GM23338 (cell line): ENCODE measurements around the gene ZNF445. TPM values are rescaled to one million over a fixed set of nuclear protein-coding genes. Genes with fewer than 3 reads are reported as not detected.

Experiments used
- ATAC-seq: fragments of 200-7000 bp; cut with Tn5 transposase; 3 replicates; pipeline ENCODE4 v1.9.1; 2020
- DNase-seq: peaks from one replicate; pipeline ENCODE4 v3.0.0-alpha.2; 2015; ENCODE audit warnings: low spot score
- H2AFZ ChIP-seq: fragments of 200-600 bp; sonication (generic); 2 replicates; pipeline ENCODE4 v1.8.0; 2016; ENCODE audit warnings: antibody characterized with exemption, mild to moderate bottlenecking, moderate library complexity
- H3F3A ChIP-seq: fragments of 200-600 bp; sonication (generic); replicated peaks from 2 replicates; pipeline ENCODE4 v1.8.0; 2017; ENCODE audit warnings: antibody characterized with exemption, mixed run types, low read depth
- H3K27ac ChIP-seq: fragments of 200-600 bp; sonication (generic); 2 replicates; pipeline ENCODE4 v1.6.1; 2016; ENCODE audit warnings: low read depth
- H3K27me3 ChIP-seq: fragments of 200-600 bp; sonication (generic); 2 replicates; pipeline ENCODE4 v1.8.0; 2016; ENCODE audit warnings: mild to moderate bottlenecking, mixed run types, moderate library complexity; ENCODE audit not compliant: insufficient read depth
- H3K36me3 ChIP-seq: fragments of 200-600 bp; sonication (generic); 2 replicates; pipeline ENCODE4 v1.8.0; 2016; ENCODE audit warnings: mild to moderate bottlenecking; ENCODE audit not compliant: insufficient read depth
- H3K4me1 ChIP-seq: fragments of 200-600 bp; sonication (generic); 2 replicates; pipeline ENCODE4 v1.8.0; 2016; ENCODE audit warnings: mild to moderate bottlenecking, moderate library complexity; ENCODE audit not compliant: insufficient read depth
- H3K4me2 ChIP-seq: fragments of 200-600 bp; sonication (generic); 2 replicates; pipeline ENCODE4 v1.7.1; 2017; ENCODE audit warnings: mixed run types
- H3K4me3 ChIP-seq: fragments of 200-600 bp; sonication (generic); 2 replicates; pipeline ENCODE4 v1.6.1; 2016; ENCODE audit warnings: mixed run types
- H3K79me2 ChIP-seq: fragments of 200-600 bp; sonication (generic); replicated peaks from 2 replicates; pipeline ENCODE4 v1.8.0; 2017; ENCODE audit warnings: mild to moderate bottlenecking; ENCODE audit not compliant: insufficient read depth
- H3K9me2 ChIP-seq: fragments of 200-600 bp; sonication (generic); 2 replicates; pipeline ENCODE4 v1.8.0; 2017; ENCODE audit not compliant: insufficient read depth
- H4K20me1 ChIP-seq: fragments of 200-600 bp; sonication (generic); replicated peaks from 2 replicates; pipeline ENCODE4 v1.8.0; 2017; ENCODE audit warnings: mild to moderate bottlenecking; ENCODE audit not compliant: insufficient read depth
- H3K27ac Mint-ChIP-seq: 2 replicates; pipeline ENCODE4 v1.8.0; 2020; ENCODE audit warnings: inconsistent platforms, mild to moderate bottlenecking, moderate library complexity, mixed read lengths
- H3K27me3 Mint-ChIP-seq: 3 replicates; pipeline ENCODE4 v1.8.0; 2022; ENCODE audit warnings: low read depth, mild to moderate bottlenecking, moderate library complexity, mixed read lengths, inconsistent platforms; ENCODE audit not compliant: insufficient read depth, poor library complexity
- H3K36me3 Mint-ChIP-seq: 3 replicates; pipeline ENCODE4 v1.8.0; 2021; ENCODE audit warnings: low read depth, mild to moderate bottlenecking, inconsistent platforms, moderate library complexity, mixed read lengths
- H3K4me1 Mint-ChIP-seq: 3 replicates; pipeline ENCODE4 v1.8.0; 2020; ENCODE audit warnings: mild to moderate bottlenecking, inconsistent platforms, mixed read lengths
- H3K4me3 Mint-ChIP-seq: 3 replicates; pipeline ENCODE4 v1.8.0; 2021; ENCODE audit warnings: moderate library complexity, mild to moderate bottlenecking, inconsistent platforms, mixed read lengths
- H3K9me3 Mint-ChIP-seq: 3 replicates; pipeline ENCODE4 v1.8.0; 2020; ENCODE audit warnings: moderate library complexity, mild to moderate bottlenecking, inconsistent platforms, mixed read lengths
- CREB1 ChIP-seq: fragments of 250-450 bp; sonication (Bioruptor Pico); IDR thresholded peaks from 2 replicates; pipeline ENCODE4 v1.5.0; 2020; ENCODE audit warnings: low read depth, mild to moderate bottlenecking, moderate library complexity
- CTCF ChIP-seq, 2 experiments: fragments of 200-600 bp in 1 of 2; sonication (generic) in 1 of 2; conservative IDR thresholded peaks; 2 replicates each; pipeline versions ENCODE4 v1.5.1 to v1.6.1; 2016 to 2017; ENCODE audit warnings: antibody characterized with exemption in 2 of 2, low read depth in 2 of 2, mild to moderate bottlenecking in 2 of 2, moderate library complexity in 1 of 2
- ETS1 ChIP-seq: IDR thresholded peaks from 2 replicates; pipeline ENCODE4 v1.6.1; 2016; ENCODE audit warnings: antibody characterized with exemption
- EZH2 ChIP-seq: fragments of 200-600 bp; sonication (generic); IDR thresholded peaks from one replicate; pipeline ENCODE4 v1.8.0; 2017; ENCODE audit warnings: antibody characterized with exemption, mild to moderate bottlenecking, low read depth; ENCODE audit not compliant: unreplicated experiment
- EZH2phosphoT487 ChIP-seq: fragments of 200-600 bp; sonication (generic); IDR thresholded peaks from one replicate; pipeline ENCODE4 v1.8.1; 2018; ENCODE audit warnings: antibody characterized with exemption; ENCODE audit not compliant: unreplicated experiment
- JUNB ChIP-seq: IDR thresholded peaks from one replicate; pipeline ENCODE4 v1.6.1; 2016; ENCODE audit warnings: antibody characterized with exemption; ENCODE audit not compliant: unreplicated experiment
- NANOG ChIP-seq: IDR thresholded peaks from 2 replicates; pipeline ENCODE4 v1.6.1; 2016; ENCODE audit warnings: antibody characterized with exemption, borderline replicate concordance
- ZNF114 ChIP-seq: fragments of 250-450 bp; sonication (Bioruptor Pico); IDR thresholded peaks from 2 replicates; pipeline ENCODE4 v1.5.0; 2020; ENCODE audit warnings: mild to moderate bottlenecking, moderate library complexity
- ZNF331 ChIP-seq: fragments of 250-450 bp; sonication (Bioruptor Pico); IDR thresholded peaks from 2 replicates; pipeline ENCODE4 v1.5.0; 2020; ENCODE audit warnings: low read depth, mild to moderate bottlenecking, moderate library complexity
- ZNF462 ChIP-seq: fragments of 250-450 bp; sonication (Bioruptor Pico); IDR thresholded peaks from 2 replicates; pipeline ENCODE4 v1.5.0; 2020; ENCODE audit warnings: mild to moderate bottlenecking, moderate library complexity
- polyA plus RNA-seq: library from polyadenylated mRNA; unstranded; fragments of >200 nt; fragmentation: Nextera tagmentation; extraction: Ambion mirVana; gene quantifications from 2 replicates; pipeline ENCODE4 v1.2.1, GENCODE V29; 2016
- total RNA-seq: library from RNA; depleted of rRNA; stranded (reverse); fragments of >200 nt; shearing (Covaris generic); gene quantifications from 2 replicates; pipeline ENCODE4 v1.2.3, GENCODE V29; 2014
- TF ChIP-seq, protein P1 (sequence below): IDR thresholded peaks from one replicate; pipeline ENCODE4 v1.6.1; 2018; ENCODE audit warnings: antibody characterized with exemption; ENCODE audit not compliant: unreplicated experiment

ZNF445 gene
- total and polyA plus RNA-seq, 2 experiments from 2014 or later = 2.7 to 16.6 TPM

GRCh38 chr3:44444896-44445691, 32.4 kb downstream of the ZNF445 start:
- Histone ChIP-seq H3K9me2 (no peaks in the 10 kb centered on the region), H3K36me3 (peaks cover 22% of the 10 kb centered on the region), H3K27ac (no peak overlapping the region), H4K20me1 (no peaks in the 10 kb centered on the region), H3K27me3 (no peaks in the 10 kb centered on the region), H3K4me3 (no peak overlapping the region), H3K4me1 (no peaks in the 10 kb centered on the region), H3F3A (no peaks in the 10 kb centered on the region), H3K4me2 (no peak overlapping the region), H2AFZ (no peak overlapping the region), H3K79me2 (no peaks in the 10 kb centered on the region)
- TF ChIP-seq NANOG (no peak), ETS1 (no peak), CTCF (conservative IDR thresholded peaks at IDR 0.05; ENCODE audit: low read depth in 2 of 2) (no peak), CREB1 (CRISPR knock-in tag) (no peak), ZNF462 (CRISPR knock-in tag) (no peak), ZNF114 (CRISPR knock-in tag) (no peak), EZH2 (no peak), EZH2phosphoT487 (no peak), JUNB (no peak), ZNF331 (CRISPR knock-in tag) (no peak)
- TF ChIP-seq, protein P1, sequence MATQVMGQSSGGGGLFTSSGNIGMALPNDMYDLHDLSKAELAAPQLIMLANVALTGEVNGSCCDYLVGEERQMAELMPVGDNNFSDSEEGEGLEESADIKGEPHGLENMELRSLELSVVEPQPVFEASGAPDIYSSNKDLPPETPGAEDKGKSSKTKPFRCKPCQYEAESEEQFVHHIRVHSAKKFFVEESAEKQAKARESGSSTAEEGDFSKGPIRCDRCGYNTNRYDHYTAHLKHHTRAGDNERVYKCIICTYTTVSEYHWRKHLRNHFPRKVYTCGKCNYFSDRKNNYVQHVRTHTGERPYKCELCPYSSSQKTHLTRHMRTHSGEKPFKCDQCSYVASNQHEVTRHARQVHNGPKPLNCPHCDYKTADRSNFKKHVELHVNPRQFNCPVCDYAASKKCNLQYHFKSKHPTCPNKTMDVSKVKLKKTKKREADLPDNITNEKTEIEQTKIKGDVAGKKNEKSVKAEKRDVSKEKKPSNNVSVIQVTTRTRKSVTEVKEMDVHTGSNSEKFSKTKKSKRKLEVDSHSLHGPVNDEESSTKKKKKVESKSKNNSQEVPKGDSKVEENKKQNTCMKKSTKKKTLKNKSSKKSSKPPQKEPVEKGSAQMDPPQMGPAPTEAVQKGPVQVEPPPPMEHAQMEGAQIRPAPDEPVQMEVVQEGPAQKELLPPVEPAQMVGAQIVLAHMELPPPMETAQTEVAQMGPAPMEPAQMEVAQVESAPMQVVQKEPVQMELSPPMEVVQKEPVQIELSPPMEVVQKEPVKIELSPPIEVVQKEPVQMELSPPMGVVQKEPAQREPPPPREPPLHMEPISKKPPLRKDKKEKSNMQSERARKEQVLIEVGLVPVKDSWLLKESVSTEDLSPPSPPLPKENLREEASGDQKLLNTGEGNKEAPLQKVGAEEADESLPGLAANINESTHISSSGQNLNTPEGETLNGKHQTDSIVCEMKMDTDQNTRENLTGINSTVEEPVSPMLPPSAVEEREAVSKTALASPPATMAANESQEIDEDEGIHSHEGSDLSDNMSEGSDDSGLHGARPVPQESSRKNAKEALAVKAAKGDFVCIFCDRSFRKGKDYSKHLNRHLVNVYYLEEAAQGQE = no peak
- H3K4me3 Mint-ChIP-seq = no peak overlapping the region
- peaks cover 5% of the 10 kb centered on the region for H3K27me3 Mint-ChIP-seq
- no peaks in the 10 kb centered on the region for H3K9me3 Mint-ChIP-seq
- ATAC-seq (no peak), DNase-seq (no peak)
- H3K36me3 Mint-ChIP-seq = peaks cover 56% of the 10 kb centered on the region
- no peaks in the 10 kb centered on the region for H3K4me1 Mint-ChIP-seq
- no peak overlapping the region for H3K27ac Mint-ChIP-seq
